DMS114 treated with DMSO at 0.1 percent for 48 hours (cell line): Measurements from ENCODE around the gene CYP4B1.
"Not testable (repeated sequence)": the region's sequence is repeated elsewhere in the genome, so short reads cannot be mapped to it uniquely, and the experiment has no call there.

Source experiments
- DNase-seq: peaks from one replicate; lab custom pipeline; 2025; ENCODE audit not compliant: unreplicated experiment; lab: John Stamatoyannopoulos, UW

CYP4B1 gene

GRCh38 chr1:46798810-46799209 is at the start of gene CYP4B1:
Gene CYP4B1 (plus strand): TSS chr1:46799046. CDS start chr1:46799082, 36 bp downstream.
- no peak for DNase-seq

GRCh38 chr1:46749404-46749803 is 49.4 kb upstream of the CYP4B1 start:
- DNase-seq: no peak

GRCh38 chr1:46749921-46750404 is 48.9 kb upstream of the CYP4B1 start:
- no peak for DNase-seq

- DNase-seq: no peak
Measured at GRCh38 chr1:46753985-46754384, 44.9 kb upstream of the CYP4B1 start.

- not testable (repeated sequence) for DNase-seq
Measured at GRCh38 chr1:46754707-46755106, 44.1 kb upstream of the CYP4B1 start.

- DNase-seq: no peak
Measured at GRCh38 chr1:46755121-46755520, 43.7 kb upstream of the CYP4B1 start.

- no peak for DNase-seq
Measured at GRCh38 chr1:46757247-46757955, 41.4 kb upstream of the CYP4B1 start.

- DNase-seq: no peak
Measured at GRCh38 chr1:46757956-46758528, 40.8 kb upstream of the CYP4B1 start.

GRCh38 chr1:46760558-46761166 is 38.2 kb upstream of the CYP4B1 start:
- DNase-seq: no peak

GRCh38 chr1:46761740-46762139 is 37.1 kb upstream of the CYP4B1 start:
- no peak for DNase-seq

GRCh38 chr1:46764402-46764801 is 34.4 kb upstream of the CYP4B1 start:
- DNase-seq: no peak

- DNase-seq: no peak
Measured at GRCh38 chr1:46767649-46768282, 31.1 kb upstream of the CYP4B1 start.

- DNase-seq: no peak
Measured at GRCh38 chr1:46768445-46768844, 30.4 kb upstream of the CYP4B1 start.

- DNase-seq: no peak
Measured at GRCh38 chr1:46769028-46769740, 29.7 kb upstream of the CYP4B1 start.

GRCh38 chr1:46770541-46770940 is 28.3 kb upstream of the CYP4B1 start:
- DNase-seq: no peak

GRCh38 chr1:46772571-46772970 is 26.3 kb upstream of the CYP4B1 start:
- no peak for DNase-seq

GRCh38 chr1:46774297-46774696 is 24.5 kb upstream of the CYP4B1 start:
- DNase-seq: no peak

GRCh38 chr1:46778456-46778855 is 20.4 kb upstream of the CYP4B1 start:
- DNase-seq: not testable (repeated sequence)

- DNase-seq: no peak
Measured at GRCh38 chr1:46784666-46785065, 14.2 kb upstream of the CYP4B1 start.

GRCh38 chr1:46788634-46789033 is 10.2 kb upstream of the CYP4B1 start:
- DNase-seq: not testable (repeated sequence)

- no peak for DNase-seq
Measured at GRCh38 chr1:46790446-46791101, 8.3 kb upstream of the CYP4B1 start.
